Transverse colon (tissue), 4 donors: ENCODE data around the gene KRT8. TPM values are rescaled to one million over a fixed set of nuclear protein-coding genes. Genes with fewer than 3 reads are reported as not detected.

Source experiments
- DNase-seq: peaks from one replicate; pipeline ENCODE4 v3.0.0-alpha.2; 2019
- H3K27ac ChIP-seq, 4 donors: fragments of 200-600 bp; sonication (generic); 2 replicates each; pipeline ENCODE4 v1.5.1; 2016 to 2018; ENCODE audit warnings: inconsistent platforms in 4 of 4
- H3K27me3 ChIP-seq: fragments of 200-600 bp; sonication (generic); 2 replicates; pipeline ENCODE4 v1.5.1; 2017; ENCODE audit warnings: inconsistent platforms
- H3K36me3 ChIP-seq, 4 donors: fragments of 200-600 bp; sonication (generic); 2 replicates each; pipeline ENCODE4 v1.5.1; 2017 to 2019; ENCODE audit warnings: inconsistent platforms in 4 of 4
- H3K4me1 ChIP-seq, 4 donors: fragments of 200-600 bp; sonication (generic); 2 replicates each; pipeline ENCODE4 v1.5.1; 2017 to 2020; ENCODE audit warnings: inconsistent platforms in 4 of 4
- H3K4me3 ChIP-seq, 4 donors: fragments of 200-600 bp; sonication (generic); 1 replicate in 1 of 4; 2 replicates in 3 of 4; pipeline versions ENCODE4 v1.5.1 to v1.6.1; 2017 to 2019; ENCODE audit warnings: inconsistent platforms in 4 of 4
- H3K9me3 ChIP-seq, 2 donors: fragments of 200-600 bp; sonication (generic); 2 replicates each; pipeline ENCODE4 v1.5.1; 2017 to 2019; ENCODE audit warnings: inconsistent platforms in 2 of 2
- EP300 ChIP-seq: sonication (generic); formaldehyde crosslinking; IDR thresholded peaks from one replicate; pipeline ENCODE4 v1.6.1; 2017; ENCODE audit warnings: antibody characterized with exemption, low read depth
- POLR2A ChIP-seq: fragments of 450-650 bp; IDR thresholded peaks from one replicate; pipeline ENCODE4 v1.6.1; 2016; ENCODE audit warnings: antibody characterized with exemption, mild to moderate bottlenecking, moderate library complexity
- POLR2AphosphoS5 ChIP-seq, 3 donors: sonication (generic); formaldehyde crosslinking; IDR thresholded peaks; one replicate each; pipeline ENCODE4 v1.6.1; 2016; ENCODE audit warnings: antibody characterized with exemption in 3 of 3
- WGBS, 2 donors: methylation state at CpG; one replicate each; pipeline ENCODE4 v1.1.5; 2018; ENCODE audit warnings: low coverage in 1 of 2; 5-methylcytosine and 5-hydroxymethylcytosine counted together
- in situ Hi-C, 4 donors: fragments of 200-750 bp; cut with MboI; loops; one replicate each; pipeline versions ENCODE4 v1.15.0 to v1.15.1; 2017; ENCODE audit warnings: low sequenced_read_pairs in 3 of 4, low pct_ligation_motif_present in 1 of 4, low pct_unique_long_range_greater_than_20kb in 1 of 4
- intact Hi-C: fragments of 100-400 bp; cut with DNase I; formaldehyde crosslinking; loops from one replicate; pipeline ENCODE4 v1.15.1; 2023; ENCODE audit warnings: low total_unique reads
- total RNA-seq, 4 donors: library from RNA; depleted of rRNA; stranded (reverse); fragments of >200 nt; gene quantifications; one replicate each; pipeline ENCODE4 v1.1.0, GENCODE V29; 2016
- TF ChIP-seq, protein P1 (sequence below), 5 experiments: fragments of 200-600 bp in 3 of 5; fragments of 450-650 bp in 2 of 5; sonication (generic) in 3 of 5; IDR thresholded peaks; 1 replicate in 2 of 5; 2 replicates in 3 of 5; pipeline ENCODE4 v1.5.1; 2016 to 2017; ENCODE audit warnings: antibody characterized with exemption in 5 of 5, inconsistent platforms in 3 of 5, mild to moderate bottlenecking in 2 of 5, moderate library complexity in 1 of 5

The KRT8 gene
- total RNA-seq, 4 donors from 2014 or later = 1,016 to 3,505 (median 2,245) TPM

DNA sequence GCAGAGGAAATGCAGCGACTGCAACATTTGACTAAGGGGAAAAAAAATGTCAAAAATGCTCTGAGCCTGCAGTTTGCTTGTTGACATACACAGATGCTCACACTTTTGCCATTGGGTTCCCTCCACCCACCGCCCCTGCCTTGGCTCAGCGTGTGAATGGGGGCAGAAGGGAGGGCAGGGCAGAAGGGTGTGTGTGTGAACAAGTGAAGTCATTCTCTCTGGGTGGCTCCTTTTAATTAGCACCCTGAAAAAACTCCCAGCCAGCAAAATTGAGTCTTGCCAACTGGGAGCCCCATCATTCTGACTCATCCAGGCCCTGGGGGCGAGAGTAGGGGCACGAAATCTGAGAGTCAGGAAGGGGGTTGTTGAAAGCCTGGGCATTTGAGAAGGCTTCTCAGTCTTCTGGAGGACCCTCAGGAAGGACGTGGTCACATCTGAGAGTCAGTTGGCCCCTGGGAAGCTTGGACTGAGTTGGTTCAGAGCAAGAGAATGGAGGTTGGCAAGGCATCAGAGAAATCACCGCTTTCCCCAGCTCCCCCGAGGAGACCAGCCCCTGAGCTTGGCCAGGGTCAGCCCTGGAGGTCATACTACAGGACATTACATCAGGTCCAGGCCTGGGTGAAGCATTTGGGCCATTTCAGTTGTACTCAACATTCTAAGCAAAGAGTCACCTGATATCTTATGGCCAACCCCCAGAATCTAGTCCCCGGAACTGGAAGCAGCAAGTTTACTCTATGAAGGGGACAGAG is 33.4 kb downstream of the KRT8 start:
- DNase-seq = peak; percentile 68
- H3K4me1 ChIP-seq = peaks cover 20 to 61% (median 59%) of the 10 kb centered on the region in 4 donors
- no peaks in the 10 kb centered on the region for H3K9me3 ChIP-seq
- peak overlapping the region; percentile 73 to 97 (median 90) for H3K27ac ChIP-seq
- H3K27me3 ChIP-seq = no peaks in the 10 kb centered on the region
- in situ Hi-C loops (loop anchor here in 3 of 4 donors (10.0 to 25.0 kb wide), 4 partner anchors 287 to 717 kb away; partner anchors contain the start of gene KRT84 (in 2 of the 3)), intact Hi-C loops (loop anchor here (5.0 to 10.0 kb wide), 3 partner anchors 289 to 643 kb away; no protein-coding TSS in a partner anchor)
- no peak for TF ChIP-seq EP300
- TF ChIP-seq, protein P1, sequence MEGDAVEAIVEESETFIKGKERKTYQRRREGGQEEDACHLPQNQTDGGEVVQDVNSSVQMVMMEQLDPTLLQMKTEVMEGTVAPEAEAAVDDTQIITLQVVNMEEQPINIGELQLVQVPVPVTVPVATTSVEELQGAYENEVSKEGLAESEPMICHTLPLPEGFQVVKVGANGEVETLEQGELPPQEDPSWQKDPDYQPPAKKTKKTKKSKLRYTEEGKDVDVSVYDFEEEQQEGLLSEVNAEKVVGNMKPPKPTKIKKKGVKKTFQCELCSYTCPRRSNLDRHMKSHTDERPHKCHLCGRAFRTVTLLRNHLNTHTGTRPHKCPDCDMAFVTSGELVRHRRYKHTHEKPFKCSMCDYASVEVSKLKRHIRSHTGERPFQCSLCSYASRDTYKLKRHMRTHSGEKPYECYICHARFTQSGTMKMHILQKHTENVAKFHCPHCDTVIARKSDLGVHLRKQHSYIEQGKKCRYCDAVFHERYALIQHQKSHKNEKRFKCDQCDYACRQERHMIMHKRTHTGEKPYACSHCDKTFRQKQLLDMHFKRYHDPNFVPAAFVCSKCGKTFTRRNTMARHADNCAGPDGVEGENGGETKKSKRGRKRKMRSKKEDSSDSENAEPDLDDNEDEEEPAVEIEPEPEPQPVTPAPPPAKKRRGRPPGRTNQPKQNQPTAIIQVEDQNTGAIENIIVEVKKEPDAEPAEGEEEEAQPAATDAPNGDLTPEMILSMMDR (IDR thresholded peaks at IDR 0.05) = no peak
- TF ChIP-seq POLR2AphosphoS5 (IDR thresholded peaks at IDR 0.05) = peak in 2 of 3 donors; percentile 22 to 39
- peak; percentile 21 for TF ChIP-seq POLR2A
- no peaks in the 10 kb centered on the region for H3K36me3 ChIP-seq
- 33 to 47% methylated on average over 3 to 9 of the region's 9 CpGs for WGBS, 2 donors
- no peak overlapping the region for H3K4me3 ChIP-seq

DNA sequence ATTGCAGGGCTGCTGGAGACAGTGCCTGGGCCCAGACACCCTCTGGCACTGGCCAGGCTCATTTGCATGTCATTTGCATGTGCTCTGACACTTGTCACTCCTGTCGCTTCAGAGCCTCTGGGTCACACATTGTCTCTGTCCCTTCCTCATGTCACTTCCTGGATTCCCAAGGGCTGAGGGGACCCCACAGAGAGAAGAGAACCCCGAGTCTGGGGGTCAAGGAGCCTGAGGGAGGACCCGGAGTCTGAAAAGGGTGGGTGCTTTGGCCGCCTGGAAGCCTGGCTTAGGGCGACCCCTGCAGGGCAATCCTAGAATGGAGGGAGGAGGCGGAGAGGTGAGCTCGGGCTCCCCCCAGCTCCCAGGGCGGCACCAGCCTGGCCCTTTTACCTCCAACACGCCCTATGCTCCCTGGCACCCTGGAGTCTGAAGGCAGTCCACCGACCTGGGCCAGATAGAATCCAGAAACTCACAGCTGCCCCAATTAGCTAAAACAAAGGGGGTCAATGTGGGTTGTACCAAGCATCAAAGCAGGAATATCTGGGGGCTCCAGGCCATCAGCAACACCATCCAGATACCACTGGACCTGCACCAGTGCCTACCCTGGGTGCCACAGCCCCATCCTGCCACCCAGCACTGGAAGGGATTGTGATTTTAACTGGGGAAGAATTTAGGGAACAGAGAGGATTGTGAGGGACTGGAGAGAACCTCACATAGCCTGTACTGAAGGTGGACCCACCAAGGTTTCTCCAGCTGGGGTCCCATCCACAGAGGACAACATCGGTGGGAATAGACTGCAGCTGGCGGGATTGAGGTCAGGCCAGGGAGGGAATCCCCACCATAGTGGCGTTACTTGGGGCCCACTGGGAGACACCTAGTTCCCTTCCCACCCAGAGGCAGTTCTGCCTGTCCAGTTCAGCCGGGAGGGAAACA is 34.2 kb downstream of the KRT8 start:
- Histone ChIP-seq H3K36me3 (no peaks in the 10 kb centered on the region), H3K27ac (peak overlapping the region; percentile 73 to 97 (median 90)), H3K9me3 (no peaks in the 10 kb centered on the region), H3K27me3 (no peaks in the 10 kb centered on the region), H3K4me1 (peaks cover 20 to 61% (median 59%) of the 10 kb centered on the region in 4 donors), H3K4me3 (no peak overlapping the region)
- intact Hi-C loops = loop anchor here (5.0 to 10.0 kb wide), 3 partner anchors 288 to 644 kb away; no protein-coding TSS in a partner anchor
- in situ Hi-C loops = loop anchor here in 3 of 4 donors (10.0 to 25.0 kb wide), 4 partner anchors 286 to 716 kb away; partner anchors contain the start of gene KRT84 (in 2 of the 3)
- 27 to 32% methylated on average over 3 to 14 of the region's 14 CpGs for WGBS, 2 donors
- peak; percentile 91 for DNase-seq
- TF ChIP-seq, protein P1 (IDR thresholded peaks at IDR 0.05) = peak; percentile 57 to 92 (median 72)
- TF ChIP-seq EP300 (no peak), POLR2A (no peak)

DNA sequence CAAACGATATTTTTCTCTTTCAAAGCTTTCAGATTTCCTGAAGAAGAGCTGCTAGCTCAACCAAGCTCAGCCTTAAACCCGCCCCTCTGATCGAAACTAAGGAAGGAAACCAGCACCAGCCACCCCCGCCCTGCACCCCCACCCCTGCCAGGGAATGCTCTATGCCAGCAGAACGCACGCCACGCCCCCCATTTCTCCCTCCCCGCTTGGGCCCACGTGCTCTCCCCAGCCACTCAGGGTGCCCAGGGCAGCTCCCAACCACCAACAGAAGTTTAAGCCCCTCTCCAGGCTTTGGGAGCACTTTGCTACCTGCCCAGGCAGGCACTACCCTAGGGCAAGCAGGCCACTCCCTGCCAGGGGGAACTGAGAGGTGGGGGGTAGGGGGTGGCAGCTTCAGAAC is 37.2 kb downstream of the KRT8 start:
- in situ Hi-C loops = loop anchor here in 2 of 4 donors (10.0 to 25.0 kb wide), 2 partner anchors 480 to 483 kb away; partner anchors contain the start of gene KRT84 (in 2 of the 2)
- Histone ChIP-seq H3K4me1 (peaks cover 16 to 37% (median 35%) of the 10 kb centered on the region in 4 donors), H3K27ac (peak overlapping the region in 2 of 4 donors; percentile 37 to 53), H3K4me3 (no peak overlapping the region), H3K27me3 (no peaks in the 10 kb centered on the region), H3K9me3 (no peaks in the 10 kb centered on the region), H3K36me3 (no peaks in the 10 kb centered on the region)
- WGBS, 2 donors = 10 to 25% methylated on average over 2 to 9 of the region's 9 CpGs
- intact Hi-C loops = no loop called here
- peak; percentile 74 for DNase-seq
- TF ChIP-seq EP300 (no peak), POLR2AphosphoS5 (IDR thresholded peaks at IDR 0.05) (no peak), POLR2A (no peak)
- TF ChIP-seq, protein P1 (IDR thresholded peaks at IDR 0.05) = no peak
